ENCODE measurements around the gene PPBP.

DNA sequence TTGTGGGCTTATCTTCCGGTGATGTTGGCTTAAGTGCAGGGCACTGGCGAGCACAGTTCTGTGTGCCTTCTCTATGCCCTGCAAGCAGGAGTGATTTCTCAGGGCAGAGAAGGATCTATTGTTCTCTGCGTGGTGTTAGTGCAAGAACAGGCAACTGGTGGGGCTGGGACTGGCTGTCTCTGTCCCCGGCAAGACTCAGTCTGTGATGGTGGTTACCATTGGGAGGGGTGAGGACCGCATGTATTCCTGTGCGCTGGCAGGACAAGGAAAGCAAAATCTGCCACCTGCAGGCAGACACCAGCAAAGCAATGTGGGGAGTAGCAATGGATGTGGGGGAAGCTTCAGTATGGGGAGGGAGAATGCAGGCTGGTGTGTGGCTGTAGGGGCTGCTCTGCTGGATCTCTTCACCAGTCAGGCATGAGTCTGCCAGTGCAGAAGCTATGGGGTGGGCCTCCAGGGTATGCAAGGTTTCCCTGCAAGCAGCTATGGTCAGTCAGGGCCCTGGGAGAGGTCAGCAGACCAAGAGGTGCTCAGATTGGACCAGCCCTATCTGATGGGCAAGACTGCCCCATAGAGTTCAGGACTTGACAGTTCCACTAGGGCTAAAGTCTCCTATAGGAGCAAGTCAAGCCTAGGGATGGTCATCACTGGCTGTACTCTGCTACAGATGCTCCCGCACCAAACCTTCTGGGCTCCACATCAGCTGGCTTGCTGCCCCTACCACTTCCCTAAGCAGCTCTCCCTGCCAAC, 23.0 kb downstream of the PPBP start:
- TF ChIP-seq POLR2AphosphoS5 (IDR thresholded peaks at IDR 0.05; ENCODE audit: low read depth, low read length) (no peak), SIN3A (IDR thresholded peaks at IDR 0.05; ENCODE audit: borderline replicate concordance, insufficient read depth, low read length) (no peak), TAF1 (IDR thresholded peaks at IDR 0.05; ENCODE audit: borderline replicate concordance, insufficient read depth, low read length) (no peak)
- TF ChIP-seq, protein P1, sequence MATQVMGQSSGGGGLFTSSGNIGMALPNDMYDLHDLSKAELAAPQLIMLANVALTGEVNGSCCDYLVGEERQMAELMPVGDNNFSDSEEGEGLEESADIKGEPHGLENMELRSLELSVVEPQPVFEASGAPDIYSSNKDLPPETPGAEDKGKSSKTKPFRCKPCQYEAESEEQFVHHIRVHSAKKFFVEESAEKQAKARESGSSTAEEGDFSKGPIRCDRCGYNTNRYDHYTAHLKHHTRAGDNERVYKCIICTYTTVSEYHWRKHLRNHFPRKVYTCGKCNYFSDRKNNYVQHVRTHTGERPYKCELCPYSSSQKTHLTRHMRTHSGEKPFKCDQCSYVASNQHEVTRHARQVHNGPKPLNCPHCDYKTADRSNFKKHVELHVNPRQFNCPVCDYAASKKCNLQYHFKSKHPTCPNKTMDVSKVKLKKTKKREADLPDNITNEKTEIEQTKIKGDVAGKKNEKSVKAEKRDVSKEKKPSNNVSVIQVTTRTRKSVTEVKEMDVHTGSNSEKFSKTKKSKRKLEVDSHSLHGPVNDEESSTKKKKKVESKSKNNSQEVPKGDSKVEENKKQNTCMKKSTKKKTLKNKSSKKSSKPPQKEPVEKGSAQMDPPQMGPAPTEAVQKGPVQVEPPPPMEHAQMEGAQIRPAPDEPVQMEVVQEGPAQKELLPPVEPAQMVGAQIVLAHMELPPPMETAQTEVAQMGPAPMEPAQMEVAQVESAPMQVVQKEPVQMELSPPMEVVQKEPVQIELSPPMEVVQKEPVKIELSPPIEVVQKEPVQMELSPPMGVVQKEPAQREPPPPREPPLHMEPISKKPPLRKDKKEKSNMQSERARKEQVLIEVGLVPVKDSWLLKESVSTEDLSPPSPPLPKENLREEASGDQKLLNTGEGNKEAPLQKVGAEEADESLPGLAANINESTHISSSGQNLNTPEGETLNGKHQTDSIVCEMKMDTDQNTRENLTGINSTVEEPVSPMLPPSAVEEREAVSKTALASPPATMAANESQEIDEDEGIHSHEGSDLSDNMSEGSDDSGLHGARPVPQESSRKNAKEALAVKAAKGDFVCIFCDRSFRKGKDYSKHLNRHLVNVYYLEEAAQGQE (IDR thresholded peaks at IDR 0.05; ENCODE audit: insufficient read depth in 1 of 2, low read depth in 2 of 2, low read length in 2 of 2): no peak

Measured in PFSK-1 (cell line).